Mammary epithelial cell (primary cell): Measurements from ENCODE around the gene POLD4.

ENCODE experiments used
- CTCF ChIP-seq, 2 donors: IDR thresholded peaks in 1 of 2; conservative IDR thresholded peaks in 1 of 2; 2 replicates each; pipeline ENCODE4 v1.5.1; 2011 to 2012; ENCODE audit warnings: inconsistent platforms in 2 of 2, low read length in 2 of 2, mild to moderate bottlenecking in 2 of 2, control low read depth in 1 of 2, low read depth in 1 of 2; ENCODE audit not compliant: insufficient read depth in 1 of 2; ENCODE audit errors: extremely low read depth in 1 of 2
- EZH2 ChIP-seq: IDR thresholded peaks from 2 replicates; pipeline ENCODE4 v1.6.1; 2012; ENCODE audit warnings: low read length, inconsistent platforms, borderline replicate concordance

- TF ChIP-seq CTCF (conservative IDR thresholded peaks at IDR 0.05 in 1 of 2, IDR thresholded peaks at IDR 0.05 in 1 of 2; ENCODE audit: extremely low read depth in 1 of 2, insufficient read depth in 1 of 2, low read depth in 1 of 2, low read length in 2 of 2) (no peak), EZH2 (no peak)
Measured at GRCh38 chr11:67347964-67348749, 5.2 kb downstream of the POLD4 start.
